Gastrocnemius medialis (tissue), 4 donors: ENCODE measurements around the gene TDRD12.

ENCODE experiments used
- POLR2A ChIP-seq, 2 donors: fragments of 450-650 bp; IDR thresholded peaks; one replicate each; pipeline ENCODE4 v1.6.1; 2017; ENCODE audit warnings: antibody characterized with exemption in 2 of 2, mild to moderate bottlenecking in 2 of 2, moderate library complexity in 2 of 2
- TF ChIP-seq, protein P1 (sequence below), 5 experiments: fragments of 450-650 bp in 3 of 5; fragments of 200-600 bp in 2 of 5; sonication (generic) in 2 of 5; IDR thresholded peaks in 4 of 5; conservative IDR thresholded peaks in 1 of 5; 1 replicate in 4 of 5; 2 replicates in 1 of 5; pipeline ENCODE4 v1.5.1; 2016 to 2019; ENCODE audit warnings: antibody characterized with exemption in 5 of 5, mild to moderate bottlenecking in 3 of 5, moderate library complexity in 3 of 5

DNA sequence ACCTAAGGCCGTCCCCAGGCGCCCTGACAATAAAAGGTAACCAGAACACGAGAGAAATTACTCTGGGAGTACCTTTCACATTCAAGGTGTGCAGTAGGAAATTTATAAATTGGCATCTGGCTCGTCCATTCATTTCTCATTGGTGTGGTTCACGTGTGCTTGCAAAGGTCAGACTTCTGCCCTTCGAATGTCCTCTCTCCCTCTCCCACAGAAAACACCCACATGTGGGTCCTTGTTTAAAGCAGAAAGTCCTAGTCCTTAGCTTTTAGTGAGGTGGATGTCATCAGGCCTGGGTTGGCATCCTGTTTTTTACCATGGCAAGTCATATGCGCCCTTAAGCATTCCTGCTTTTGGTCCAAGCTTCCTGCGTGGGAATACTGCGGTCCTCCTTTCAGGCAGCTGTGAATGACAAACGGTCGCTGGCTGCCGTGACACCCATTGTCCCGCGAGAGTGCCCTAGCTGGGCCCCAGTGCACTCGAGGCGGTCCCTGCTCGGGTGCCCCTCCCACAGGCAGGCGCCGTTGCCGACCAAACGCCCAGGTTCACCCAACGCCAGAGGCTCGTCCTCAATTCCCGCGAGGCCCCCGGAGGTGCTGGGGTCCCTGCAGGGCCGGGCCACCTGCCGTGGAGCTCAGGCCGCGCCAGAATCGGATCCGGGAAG, 28.1 kb upstream of the TDRD12 start, which contains the start of gene NUDT19:
- TF ChIP-seq, protein P1, sequence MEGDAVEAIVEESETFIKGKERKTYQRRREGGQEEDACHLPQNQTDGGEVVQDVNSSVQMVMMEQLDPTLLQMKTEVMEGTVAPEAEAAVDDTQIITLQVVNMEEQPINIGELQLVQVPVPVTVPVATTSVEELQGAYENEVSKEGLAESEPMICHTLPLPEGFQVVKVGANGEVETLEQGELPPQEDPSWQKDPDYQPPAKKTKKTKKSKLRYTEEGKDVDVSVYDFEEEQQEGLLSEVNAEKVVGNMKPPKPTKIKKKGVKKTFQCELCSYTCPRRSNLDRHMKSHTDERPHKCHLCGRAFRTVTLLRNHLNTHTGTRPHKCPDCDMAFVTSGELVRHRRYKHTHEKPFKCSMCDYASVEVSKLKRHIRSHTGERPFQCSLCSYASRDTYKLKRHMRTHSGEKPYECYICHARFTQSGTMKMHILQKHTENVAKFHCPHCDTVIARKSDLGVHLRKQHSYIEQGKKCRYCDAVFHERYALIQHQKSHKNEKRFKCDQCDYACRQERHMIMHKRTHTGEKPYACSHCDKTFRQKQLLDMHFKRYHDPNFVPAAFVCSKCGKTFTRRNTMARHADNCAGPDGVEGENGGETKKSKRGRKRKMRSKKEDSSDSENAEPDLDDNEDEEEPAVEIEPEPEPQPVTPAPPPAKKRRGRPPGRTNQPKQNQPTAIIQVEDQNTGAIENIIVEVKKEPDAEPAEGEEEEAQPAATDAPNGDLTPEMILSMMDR (IDR thresholded peaks at IDR 0.05 in 4 of 5, conservative IDR thresholded peaks at IDR 0.05 in 1 of 5): no peak
- peak; percentile 83 to 85 for TF ChIP-seq POLR2A (IDR thresholded peaks at IDR 0.05)
